Gastrocnemius medialis (tissue), 4 donors: Measurements from ENCODE around the gene SKIC3. TPM values are rescaled to one million over a fixed set of nuclear protein-coding genes. Genes with fewer than 3 reads are reported as not detected.

Source experiments
- ATAC-seq, 2 donors: fragments of 150-250 bp; one replicate each; pipeline ENCODE4 v1.9.1; 2016
- DNase-seq, 2 donors: peaks; one replicate each; pipeline ENCODE4 v3.0.0-alpha.2; 2019
- H3K27ac ChIP-seq, 4 donors: fragments of 200-600 bp; sonication (generic); 1 replicate in 1 of 4; 2 replicates in 3 of 4; pipeline ENCODE4 v1.5.1; 2016 to 2018; ENCODE audit warnings: mild to moderate bottlenecking in 2 of 4, moderate library complexity in 1 of 4
- H3K27me3 ChIP-seq, 3 donors: fragments of 200-600 bp; sonication (generic) in 2 of 3; 1 replicate in 1 of 3; 2 replicates in 2 of 3; pipeline versions ENCODE4 v1.5.1 to v1.6.0; 2016 to 2019; ENCODE audit warnings: mild to moderate bottlenecking in 1 of 3, moderate library complexity in 1 of 3
- H3K36me3 ChIP-seq, 2 donors: fragments of 200-600 bp; sonication (generic) in 1 of 2; one replicate each; pipeline ENCODE4 v1.5.1; 2017 to 2018
- H3K4me1 ChIP-seq, 2 donors: fragments of 200-600 bp; sonication (generic) in 1 of 2; one replicate each; pipeline ENCODE4 v1.5.1; 2016 to 2017; ENCODE audit warnings: mild to moderate bottlenecking in 2 of 2
- H3K4me3 ChIP-seq, 4 donors: fragments of 200-600 bp; sonication (generic) in 3 of 4; 1 replicate in 1 of 4; 2 replicates in 3 of 4; pipeline ENCODE4 v1.5.1; 2016 to 2019; ENCODE audit warnings: mild to moderate bottlenecking in 2 of 4
- H3K9me3 ChIP-seq, 3 donors: fragments of 200-600 bp; sonication (generic) in 2 of 3; 1 replicate in 1 of 3; 2 replicates in 2 of 3; pipeline ENCODE4 v1.5.1; 2016 to 2019
- CTCF ChIP-seq, 5 experiments: fragments of 450-650 bp in 3 of 5; fragments of 200-600 bp in 2 of 5; sonication (generic) in 2 of 5; IDR thresholded peaks in 4 of 5; conservative IDR thresholded peaks in 1 of 5; 1 replicate in 4 of 5; 2 replicates in 1 of 5; pipeline ENCODE4 v1.5.1; 2016 to 2019; ENCODE audit warnings: antibody characterized with exemption in 5 of 5, mild to moderate bottlenecking in 3 of 5, moderate library complexity in 3 of 5
- POLR2A ChIP-seq, 2 donors: fragments of 450-650 bp; IDR thresholded peaks; one replicate each; pipeline ENCODE4 v1.6.1; 2017; ENCODE audit warnings: antibody characterized with exemption in 2 of 2, mild to moderate bottlenecking in 2 of 2, moderate library complexity in 2 of 2
- in situ Hi-C, 4 donors: fragments of 200-750 bp; cut with MboI; loops; one replicate each; pipeline versions ENCODE4 v1.15.0 to v1.8.0; 2017; ENCODE audit warnings: low sequenced_read_pairs in 4 of 4
- intact Hi-C: fragments of 100-400 bp; cut with DNase I; formaldehyde crosslinking; loops from one replicate; pipeline ENCODE4 v1.15.1; 2023; ENCODE audit warnings: low total_unique reads
- total RNA-seq, 4 donors: library from RNA; depleted of rRNA; stranded (reverse); fragments of >200 nt; gene quantifications; one replicate each; pipeline versions ENCODE4 v1.1.0 to v1.2.3, GENCODE V29; 2016

The SKIC3 gene
- total RNA-seq, 4 donors from 2014 or later = 40.6 to 54.4 (median 43.4) TPM

- in situ Hi-C loops (no loop called here), intact Hi-C loops (loop anchor here (2.0 to 10.0 kb wide), 4 partner anchors 65 to 1629 kb away; partner anchors contain the start of genes GPR150 and RIOK2)
- TF ChIP-seq POLR2A (IDR thresholded peaks at IDR 0.05) (no peak), CTCF (IDR thresholded peaks at IDR 0.05 in 4 of 5, conservative IDR thresholded peaks at IDR 0.05 in 1 of 5) (no peak)
- H3K36me3 ChIP-seq = peaks cover 0 to 9% of the 10 kb centered on the region in 2 donors
- no peaks in the 10 kb centered on the region for H3K9me3 ChIP-seq
- peak overlapping the region; percentile 83 to 93 (median 88) for H3K27ac ChIP-seq
- H3K4me3 ChIP-seq = peak overlapping the region; percentile 69 to 96 (median 86)
- ATAC-seq (no peak), DNase-seq (no peak)
- peaks cover 20 to 27% of the 10 kb centered on the region in 2 donors for H3K4me1 ChIP-seq
- no peaks in the 10 kb centered on the region for H3K27me3 ChIP-seq
Measured at GRCh38 chr5:95555553-95555952, 776 bp upstream of the SKIC3 start.

GRCh38 chr5:95554331-95554646, 488 bp downstream of the SKIC3 start:
- Histone ChIP-seq H3K9me3 (no peaks in the 10 kb centered on the region), H3K27ac (peak overlapping the region; percentile 83 to 93 (median 88)), H3K4me3 (peak overlapping the region; percentile 69 to 96 (median 86)), H3K36me3 (peaks cover 0 to 19% of the 10 kb centered on the region in 2 donors), H3K4me1 (peaks cover 20 to 27% of the 10 kb centered on the region in 2 donors), H3K27me3 (no peaks in the 10 kb centered on the region)
- intact Hi-C loops (loop anchor here (2.0 to 10.0 kb wide), 3 partner anchors 67 to 1631 kb away; partner anchors contain the start of genes GPR150 and RIOK2), in situ Hi-C loops (no loop called here)
- no peak for DNase-seq
- TF ChIP-seq CTCF (IDR thresholded peaks at IDR 0.05 in 4 of 5, conservative IDR thresholded peaks at IDR 0.05 in 1 of 5) (no peak), POLR2A (IDR thresholded peaks at IDR 0.05) (no peak)
- ATAC-seq = peak; percentile 28 to 37

- H3K36me3 ChIP-seq = peaks cover 0 to 51% of the 10 kb centered on the region in 2 donors
- H3K27me3 ChIP-seq = no peaks in the 10 kb centered on the region
- DNase-seq (no peak), ATAC-seq (no peak)
- no peak overlapping the region for H3K27ac ChIP-seq
- TF ChIP-seq CTCF (IDR thresholded peaks at IDR 0.05 in 4 of 5, conservative IDR thresholded peaks at IDR 0.05 in 1 of 5) (no peak), POLR2A (IDR thresholded peaks at IDR 0.05) (no peak)
- H3K4me3 ChIP-seq = no peak overlapping the region
- no peaks in the 10 kb centered on the region for H3K9me3 ChIP-seq
- in situ Hi-C loops (no loop called here), intact Hi-C loops (no loop called here)
- H3K4me1 ChIP-seq = peaks cover 8 to 16% of the 10 kb centered on the region in 2 donors
Measured at GRCh38 chr5:95549030-95549429, 5.7 kb downstream of the SKIC3 start.

GRCh38 chr5:95543017-95543705, 11.6 kb downstream of the SKIC3 start:
- H3K4me1 ChIP-seq = peaks cover 14 to 18% of the 10 kb centered on the region in 2 donors
- H3K4me3 ChIP-seq = no peak overlapping the region
- in situ Hi-C loops (no loop called here), intact Hi-C loops (no loop called here)
- peak overlapping the region; percentile 43 to 76 (median 59) for H3K27ac ChIP-seq
- no peaks in the 10 kb centered on the region for H3K9me3 ChIP-seq
- peak; percentile 72 to 95 for ATAC-seq
- TF ChIP-seq CTCF (IDR thresholded peaks at IDR 0.05 in 4 of 5, conservative IDR thresholded peaks at IDR 0.05 in 1 of 5) = no peak
- TF ChIP-seq POLR2A (IDR thresholded peaks at IDR 0.05) = no peak
- peaks cover 0 to 52% of the 10 kb centered on the region in 2 donors for H3K36me3 ChIP-seq
- no peaks in the 10 kb centered on the region for H3K27me3 ChIP-seq
- DNase-seq = no peak
